Activated T-cell treated with anti-CD3 and anti-CD28 coated beads, Interleukin-2, amount 50 U/mL, for 72 hours (primary cell): ENCODE results near the gene ATP8B4. TPM values are rescaled to one million over a fixed set of nuclear protein-coding genes. Genes with fewer than 3 reads are reported as not detected.

Source experiments
- ATAC-seq, 2 donors: fragments of 150-1000 bp; cut with Tn5 transposase; replicated peaks in 1 of 2; 2 replicates each; pipeline ENCODE4 v1.10.0; 2021; ENCODE audit warnings: moderate library complexity in 2 of 2, mild to moderate bottlenecking in 1 of 2
- DNase-seq, 2 donors: peaks; one replicate each; pipeline ENCODE4 v3.0.0; 2021 to 2022; ENCODE audit warnings: mixed read lengths in 1 of 2
- H3K27ac Mint-ChIP-seq: one replicate; pipeline ENCODE4 v1.8.0; 2022; ENCODE audit warnings: mild to moderate bottlenecking, moderate library complexity, mixed read lengths
- H3K27me3 Mint-ChIP-seq: one replicate; pipeline ENCODE4 v1.8.0; 2022; ENCODE audit warnings: low read depth, mixed read lengths
- H3K36me3 Mint-ChIP-seq, 2 donors: one replicate each; pipeline ENCODE4 v1.8.0; 2022; ENCODE audit warnings: mixed read lengths in 2 of 2, mild to moderate bottlenecking in 1 of 2; ENCODE audit not compliant: insufficient read depth in 2 of 2
- H3K4me1 Mint-ChIP-seq: one replicate; pipeline ENCODE4 v1.8.0; 2022; ENCODE audit warnings: low read depth, mixed read lengths
- H3K4me3 Mint-ChIP-seq, 2 donors: one replicate each; pipeline ENCODE4 v1.8.0; 2022; ENCODE audit warnings: mild to moderate bottlenecking in 2 of 2, mixed read lengths in 2 of 2, moderate library complexity in 2 of 2
- H3K9me3 Mint-ChIP-seq, 2 donors: one replicate each; pipeline ENCODE4 v1.8.0; 2022; ENCODE audit warnings: mixed read lengths in 2 of 2
- total RNA-seq, 2 donors: library from RNA; stranded (reverse); gene quantifications; one replicate each; pipeline ENCODE4 v1.2.3, GENCODE V29; 2022

ATP8B4 gene
- total RNA-seq, 2 donors from 2014 or later: 14.0 to 21.3 TPM

DNA sequence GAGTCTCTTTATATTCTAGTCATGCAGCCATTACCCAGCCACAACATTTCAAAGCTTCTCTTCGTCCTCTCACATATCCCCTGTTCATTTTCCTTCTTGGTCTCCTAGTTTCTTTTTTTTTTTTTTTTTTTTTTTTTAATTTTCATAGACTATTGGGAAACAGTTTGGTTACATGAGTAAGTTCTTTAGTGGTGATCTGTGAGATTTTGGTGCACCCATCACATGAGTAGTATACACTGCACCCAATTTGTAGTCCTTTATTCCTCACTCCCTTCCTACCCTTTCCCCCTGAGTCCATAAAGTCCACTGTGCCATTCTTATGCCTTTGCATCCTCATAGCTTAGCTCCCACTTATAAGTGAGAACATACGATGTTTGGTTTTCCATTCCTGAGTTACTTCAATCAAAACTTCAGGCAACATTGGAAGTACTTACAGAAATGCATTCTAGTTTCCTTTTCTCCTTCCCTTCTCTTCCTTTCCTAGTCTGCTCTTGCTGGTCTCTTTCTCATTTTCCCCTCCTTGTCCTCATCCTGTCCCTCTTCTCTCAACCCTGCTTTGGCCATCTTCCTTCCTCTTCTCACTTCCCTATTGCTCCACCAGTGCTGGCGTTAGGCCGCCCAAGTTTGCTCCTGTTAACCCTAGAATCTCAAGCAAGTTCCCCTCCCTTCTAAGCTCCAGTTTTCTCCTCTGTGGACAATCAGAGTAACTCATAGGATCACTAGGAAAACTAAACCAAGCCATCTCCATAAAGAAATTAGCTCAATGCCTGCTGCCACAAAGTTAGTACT lies 4.8 kb downstream of the ATP8B4 start:
- Mint-ChIP-seq H3K36me3 (peaks cover 2 to 6% of the 10 kb centered on the region in 2 donors), H3K9me3 (peaks cover 0 to 2% of the 10 kb centered on the region in 2 donors), H3K27ac (no peak overlapping the region), H3K27me3 (peaks cover 14% of the 10 kb centered on the region), H3K4me3 (no peak overlapping the region), H3K4me1 (peaks cover 23% of the 10 kb centered on the region)
- no peak for ATAC-seq
- DNase-seq: no peak

DNA sequence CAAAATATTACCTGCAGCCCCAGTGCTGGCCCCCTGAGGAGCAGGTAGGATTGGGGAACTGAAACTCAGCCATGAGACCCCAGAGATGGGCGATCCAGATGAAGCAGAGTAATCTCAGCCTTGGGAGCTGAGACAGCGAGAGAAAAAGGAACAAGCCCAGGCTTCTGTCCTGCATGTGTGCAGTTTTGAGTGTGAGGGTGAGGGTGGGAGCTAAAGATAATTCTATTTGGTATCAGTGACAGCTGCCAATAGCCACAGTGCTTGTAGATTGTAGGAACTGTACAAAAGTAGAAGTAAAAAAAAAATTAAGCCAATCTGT lies 5.9 kb downstream of the ATP8B4 start:
- Mint-ChIP-seq H3K27me3 (peaks cover 14% of the 10 kb centered on the region), H3K4me3 (no peak overlapping the region), H3K9me3 (peaks cover 0 to 2% of the 10 kb centered on the region in 2 donors), H3K27ac (no peak overlapping the region), H3K4me1 (peaks cover 27% of the 10 kb centered on the region), H3K36me3 (peaks cover 4 to 8% of the 10 kb centered on the region in 2 donors)
- ATAC-seq (no peak), DNase-seq (no peak)

DNA sequence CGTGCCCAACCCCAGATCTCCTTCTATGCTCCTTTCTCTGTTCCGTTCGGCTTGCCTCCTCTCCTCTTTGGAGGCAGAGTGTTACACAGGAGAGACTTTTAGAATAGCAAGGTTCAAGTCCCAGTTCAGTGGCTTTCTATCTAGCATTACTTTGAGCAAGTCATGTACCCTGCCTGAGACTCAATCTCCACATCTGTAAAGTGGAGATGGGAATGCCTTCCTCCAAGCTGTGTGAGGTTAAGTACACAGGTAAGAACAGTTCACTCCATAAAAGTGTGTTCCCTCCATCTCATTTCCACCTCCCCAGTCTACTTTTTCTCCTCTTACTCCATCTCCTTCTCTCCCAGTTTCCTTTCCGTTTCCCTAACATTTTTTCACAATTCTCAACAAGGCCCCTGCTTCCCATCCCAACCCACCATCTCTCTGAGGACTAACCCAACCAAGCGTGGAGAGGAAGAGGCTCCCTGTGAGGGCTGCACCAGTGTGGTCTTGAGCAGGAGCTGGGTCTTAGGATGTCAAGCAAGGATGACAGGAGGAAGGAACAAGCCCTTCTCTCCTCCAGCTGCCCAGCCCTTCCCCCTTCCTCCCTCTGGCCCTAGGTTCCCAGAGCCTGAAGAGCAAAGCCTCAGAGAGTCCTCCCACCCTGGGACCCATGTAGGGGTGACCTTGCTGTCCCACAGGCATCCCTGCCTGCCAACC lies 6.4 kb downstream of the ATP8B4 start:
- H3K27ac Mint-ChIP-seq: no peak overlapping the region
- H3K36me3 Mint-ChIP-seq: peaks cover 2 to 8% of the 10 kb centered on the region in 2 donors
- no peak for DNase-seq
- no peak overlapping the region for H3K4me3 Mint-ChIP-seq
- H3K4me1 Mint-ChIP-seq: peaks cover 32% of the 10 kb centered on the region
- ATAC-seq: no peak
- no peaks in the 10 kb centered on the region for H3K9me3 Mint-ChIP-seq
- H3K27me3 Mint-ChIP-seq: peaks cover 14% of the 10 kb centered on the region

DNA sequence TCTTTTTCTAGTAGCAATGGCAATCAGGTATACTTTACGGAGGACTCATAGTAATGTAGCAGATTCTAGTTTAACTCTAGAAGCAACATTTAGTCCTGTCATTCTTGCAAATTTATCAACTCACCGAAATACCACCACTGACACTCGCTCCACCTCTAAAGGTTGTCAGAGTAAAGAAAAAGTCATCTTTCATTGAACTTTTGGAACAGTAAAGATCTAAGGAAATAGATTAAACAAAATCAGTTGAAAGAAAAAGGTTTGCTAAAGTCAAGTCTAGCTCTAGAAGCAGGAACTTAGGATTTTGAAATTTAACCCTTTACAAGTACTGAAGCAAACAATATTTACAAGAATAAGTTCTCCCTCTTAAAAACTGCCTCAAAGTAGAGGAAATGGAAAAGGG lies 8.7 kb downstream of the ATP8B4 start:
- ATAC-seq: no peak
- Mint-ChIP-seq H3K36me3 (peaks cover 2 to 3% of the 10 kb centered on the region in 2 donors), H3K4me1 (peaks cover 37% of the 10 kb centered on the region)

DNA sequence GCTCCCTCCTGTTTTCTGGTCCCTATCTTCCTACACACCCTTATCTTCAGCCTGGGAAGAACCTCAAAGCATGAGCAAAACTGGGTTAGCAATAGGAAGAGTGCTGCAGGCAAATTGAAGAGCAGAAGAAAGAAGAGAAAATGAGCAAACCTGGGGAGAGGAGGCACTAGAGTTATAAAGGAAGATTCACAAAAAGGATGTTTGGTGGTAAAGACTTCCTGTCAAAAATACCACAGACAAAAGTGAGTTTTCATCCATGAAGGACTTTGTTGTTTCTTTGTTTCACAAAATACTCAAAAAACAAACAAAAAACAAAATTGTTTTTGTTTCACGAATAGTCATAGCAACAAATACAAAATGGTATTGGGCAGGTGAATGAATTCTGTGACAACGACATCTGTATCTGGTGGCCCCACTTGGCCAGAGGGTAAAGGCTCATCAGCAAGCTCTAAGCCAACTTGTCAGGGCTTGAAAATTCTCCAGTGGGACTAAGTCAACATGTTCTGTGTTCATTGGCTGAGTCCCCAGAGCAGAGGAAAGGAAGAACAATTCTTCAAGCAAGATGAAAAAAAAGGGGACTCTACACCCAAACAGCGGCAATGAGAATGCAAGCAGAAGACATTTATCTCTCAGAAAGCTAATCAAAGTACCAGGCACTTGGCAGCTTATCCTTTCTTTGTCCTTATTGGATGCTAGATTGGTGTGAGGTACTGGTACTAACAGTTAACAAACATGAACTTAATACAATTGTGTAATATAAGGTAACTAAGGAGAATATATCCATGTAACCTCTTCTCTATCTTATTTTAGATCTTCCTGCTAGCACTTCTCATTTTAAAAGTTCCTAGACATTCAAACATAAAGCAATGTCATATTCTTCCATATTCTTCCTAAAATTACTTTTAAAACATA lies 9.7 kb downstream of the ATP8B4 start:
- Mint-ChIP-seq H3K36me3 (peaks cover 2% of the 10 kb centered on the region in 2 donors), H3K4me3 (peak overlapping the region; percentile 53 to 69), H3K27ac (peak overlapping the region; percentile 69), H3K4me1 (peaks cover 37% of the 10 kb centered on the region), H3K9me3 (no peaks in the 10 kb centered on the region), H3K27me3 (peaks cover 7% of the 10 kb centered on the region)
- DNase-seq (no peak), ATAC-seq (no peak)

More for the DNA sequence above, 8.7 kb downstream of the ATP8B4 start:
- peak overlapping the region in 1 of 2 donors; percentile 4 for H3K4me3 Mint-ChIP-seq
- no peak for DNase-seq
- H3K9me3 Mint-ChIP-seq: no peaks in the 10 kb centered on the region
- H3K27me3 Mint-ChIP-seq: peaks cover 7% of the 10 kb centered on the region
- no peak overlapping the region for H3K27ac Mint-ChIP-seq

DNA sequence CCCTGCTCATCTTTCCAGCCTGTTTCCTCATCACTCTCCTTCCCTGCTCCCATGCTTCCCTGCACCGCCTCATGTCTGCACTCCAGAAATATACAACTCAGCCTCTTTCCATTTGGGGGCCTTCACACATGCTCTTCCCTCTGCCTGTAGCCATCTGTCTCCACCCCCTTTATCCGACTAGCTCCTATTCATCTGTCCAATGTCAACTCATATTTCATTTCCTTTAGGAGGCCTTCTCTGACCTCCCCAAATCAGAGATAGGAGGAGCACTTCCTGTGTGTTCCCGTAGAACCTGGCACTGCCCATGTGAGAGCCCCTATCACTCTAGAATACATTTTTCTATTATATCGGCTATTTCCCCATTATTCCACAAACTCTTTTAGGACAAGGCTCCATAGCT lies 10.6 kb downstream of the ATP8B4 start:
- peak overlapping the region; percentile 6 for H3K27ac Mint-ChIP-seq
- DNase-seq: no peak
- H3K4me1 Mint-ChIP-seq: peaks cover 37% of the 10 kb centered on the region
- peaks cover 0 to 3% of the 10 kb centered on the region in 2 donors for H3K9me3 Mint-ChIP-seq
- H3K4me3 Mint-ChIP-seq: peak overlapping the region; percentile 24 to 69
- ATAC-seq: no peak
- H3K36me3 Mint-ChIP-seq: peaks cover 5 to 11% of the 10 kb centered on the region in 2 donors
- peaks cover 7% of the 10 kb centered on the region for H3K27me3 Mint-ChIP-seq

DNA sequence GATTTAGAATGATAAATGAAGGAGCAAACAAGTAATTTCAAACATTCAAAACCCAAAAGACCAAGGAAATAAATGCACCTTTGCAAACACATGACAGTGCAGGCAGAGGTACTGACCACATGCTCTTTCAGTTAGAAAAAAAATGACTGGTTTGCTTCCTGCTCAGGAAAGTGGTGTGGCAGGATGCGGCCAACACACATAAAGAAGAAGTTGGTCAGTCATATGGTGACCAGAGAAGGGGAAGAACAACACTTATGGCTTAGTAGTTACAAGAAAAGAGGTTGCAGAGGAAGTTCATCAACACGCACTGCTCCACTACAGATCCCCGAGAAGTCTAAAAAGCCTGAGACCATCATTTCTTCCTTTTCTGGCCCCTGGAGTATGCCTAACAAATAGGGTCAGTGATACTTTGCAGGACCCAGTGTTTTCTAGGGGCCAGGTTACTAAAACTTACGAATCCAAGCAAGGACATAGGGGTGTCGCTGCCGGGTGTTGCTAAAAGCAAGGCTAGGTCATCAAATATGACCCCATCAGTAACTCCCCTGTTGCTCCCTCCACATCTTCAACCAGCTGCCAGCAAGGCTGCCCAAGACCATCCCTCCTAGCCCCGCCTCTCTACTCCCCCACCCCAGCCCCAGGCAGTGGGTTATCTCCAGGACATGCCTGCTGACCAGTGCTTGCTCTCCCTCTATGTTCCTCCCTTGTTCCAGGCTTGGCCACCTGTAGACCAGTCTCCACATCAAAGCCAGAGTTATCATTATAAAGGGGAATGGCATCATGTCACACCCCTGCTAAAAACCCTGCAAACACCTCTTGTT lies 11.2 kb downstream of the ATP8B4 start:
- peak; percentile 89 to 92 for ATAC-seq
- Mint-ChIP-seq H3K9me3 (peaks cover 0 to 3% of the 10 kb centered on the region in 2 donors), H3K27me3 (peaks cover 4% of the 10 kb centered on the region), H3K27ac (peak overlapping the region; percentile 6), H3K4me3 (peak overlapping the region; percentile 24 to 69), H3K36me3 (peaks cover 5 to 16% of the 10 kb centered on the region in 2 donors), H3K4me1 (peaks cover 37% of the 10 kb centered on the region)
- peak; percentile 58 to 61 for DNase-seq

DNA sequence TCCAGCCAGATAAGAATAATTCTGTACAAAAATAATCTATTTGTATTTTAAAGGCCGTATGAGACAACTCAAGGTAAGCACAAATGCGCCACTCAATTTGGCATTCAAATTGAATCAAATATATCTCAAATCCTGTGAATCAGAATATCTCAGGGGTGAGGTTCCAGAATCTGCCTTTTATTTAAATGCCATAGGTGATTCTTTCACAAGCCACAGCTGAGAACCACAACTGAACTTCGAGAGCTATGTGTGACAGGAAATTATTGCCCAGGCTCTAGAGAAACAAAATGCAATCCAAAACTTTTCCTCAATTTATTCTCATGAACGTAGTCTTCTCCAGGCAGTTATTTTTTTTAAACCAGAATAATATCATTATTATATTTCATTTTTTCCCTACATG lies 11.9 kb downstream of the ATP8B4 start:
- Mint-ChIP-seq H3K4me1 (peaks cover 37% of the 10 kb centered on the region), H3K9me3 (peaks cover 3% of the 10 kb centered on the region in 2 donors), H3K27ac (peak overlapping the region; percentile 6), H3K36me3 (peaks cover 7 to 18% of the 10 kb centered on the region in 2 donors), H3K27me3 (no peaks in the 10 kb centered on the region), H3K4me3 (peak overlapping the region; percentile 24 to 69)
- ATAC-seq (peak; percentile 25 to 33), DNase-seq (no peak)

DNA sequence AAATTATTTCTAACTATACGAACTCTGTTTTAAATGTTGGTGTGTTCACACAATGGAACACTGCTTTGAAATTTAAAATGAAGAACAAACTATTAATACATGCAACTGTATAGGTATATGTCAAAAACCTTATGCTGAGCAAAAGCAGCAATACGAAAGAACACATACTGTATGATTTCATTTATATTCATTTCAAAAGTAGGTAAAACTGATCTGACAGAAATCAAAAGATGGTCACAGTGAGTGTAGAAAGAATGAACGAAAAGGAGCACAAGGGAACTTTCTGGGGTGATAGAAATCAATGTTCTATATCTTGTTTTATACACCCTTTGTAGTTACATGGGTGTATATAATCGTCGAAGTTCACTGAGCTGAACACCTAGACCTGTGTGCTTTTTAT lies 12.6 kb downstream of the ATP8B4 start:
- H3K9me3 Mint-ChIP-seq: peaks cover 6% of the 10 kb centered on the region in 2 donors
- H3K27ac Mint-ChIP-seq: peak overlapping the region; percentile 16
- H3K36me3 Mint-ChIP-seq: peaks cover 10 to 21% of the 10 kb centered on the region in 2 donors
- DNase-seq (no peak), ATAC-seq (peak; percentile 33 to 43)
- H3K27me3 Mint-ChIP-seq: no peaks in the 10 kb centered on the region
- H3K4me3 Mint-ChIP-seq: peak overlapping the region in 1 of 2 donors; percentile 65
- peaks cover 37% of the 10 kb centered on the region for H3K4me1 Mint-ChIP-seq

DNA sequence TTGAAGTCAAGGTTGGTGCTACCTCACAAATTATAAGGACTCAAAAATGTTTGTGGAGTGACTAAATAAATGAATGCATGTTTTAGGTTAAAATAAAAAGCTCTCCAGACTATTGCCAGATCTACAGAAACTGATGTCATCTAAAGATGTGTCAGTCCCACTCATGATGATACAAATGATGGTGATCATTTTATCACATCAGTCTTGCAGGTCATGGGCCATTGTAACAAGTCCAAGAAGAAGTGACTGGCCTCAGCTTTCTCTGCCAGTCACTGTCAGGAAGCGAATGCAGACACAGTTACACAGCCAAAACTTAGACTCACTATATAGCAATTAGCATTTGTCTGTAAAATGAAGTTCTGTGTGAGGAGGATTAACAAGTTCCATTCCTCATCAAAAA lies 18.5 kb downstream of the ATP8B4 start:
- no peaks in the 10 kb centered on the region for H3K27me3 Mint-ChIP-seq
- H3K27ac Mint-ChIP-seq: no peak overlapping the region
- no peak for ATAC-seq
- peaks cover 8 to 19% of the 10 kb centered on the region in 2 donors for H3K36me3 Mint-ChIP-seq
- DNase-seq: no peak
- no peak overlapping the region for H3K4me3 Mint-ChIP-seq
- no peaks in the 10 kb centered on the region for H3K4me1 Mint-ChIP-seq
- peaks cover 6% of the 10 kb centered on the region in 2 donors for H3K9me3 Mint-ChIP-seq

DNA sequence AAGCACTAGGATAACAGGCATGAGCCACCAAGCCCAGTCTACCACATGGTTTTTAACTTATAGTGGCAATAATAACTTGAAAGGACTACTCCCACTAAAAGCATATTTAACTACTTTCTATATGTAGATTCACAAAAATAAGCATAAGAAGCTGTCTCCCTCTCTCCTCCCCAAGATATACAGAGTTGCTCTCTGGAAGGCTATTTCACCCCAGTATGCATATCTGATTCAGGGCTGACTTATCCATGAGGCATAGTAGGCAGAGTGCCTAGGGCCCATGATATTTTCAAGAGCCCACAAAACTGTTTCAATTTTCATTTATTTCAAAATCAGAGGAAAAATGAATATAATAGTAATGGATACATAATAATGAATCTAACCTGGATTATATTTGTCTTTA lies 20.5 kb downstream of the ATP8B4 start:
- Mint-ChIP-seq H3K4me3 (no peak overlapping the region), H3K9me3 (peaks cover 4 to 6% of the 10 kb centered on the region in 2 donors), H3K27ac (no peak overlapping the region), H3K4me1 (no peaks in the 10 kb centered on the region), H3K36me3 (peaks cover 5 to 11% of the 10 kb centered on the region in 2 donors), H3K27me3 (no peaks in the 10 kb centered on the region)
- ATAC-seq (no peak), DNase-seq (no peak)
